ENCODE data around the gene PATL2. TPM values are rescaled to one million over a fixed set of nuclear protein-coding genes. Genes with fewer than 3 reads are reported as not detected.

PATL2 gene
- total and polyA plus RNA-seq, 2 donors (not counting 1 experiment from before 2014, with no cell fraction given): 0.40 to 1.3 TPM

GRCh38 chr15:44726568-44727484 lies 15.7 kb upstream of the PATL2 start:
- no peak overlapping the region for H3K4me3 ChIP-seq (replicated peaks in 1 of 4; ENCODE audit: control extremely low read depth in 1 of 4, insufficient read depth in 1 of 4, low read depth in 3 of 4, low read length in 4 of 4)
- H3K79me2 ChIP-seq (ENCODE audit: control insufficient read depth, insufficient read depth, low read length): peaks cover 12% of the 10 kb centered on the region
- peak overlapping the region; percentile 61 for H2AFZ ChIP-seq (ENCODE audit: low read length)

GRCh38 chr15:44726136-44726535 lies 15.0 kb upstream of the PATL2 start:
- no peak overlapping the region for H3K4me3 ChIP-seq (replicated peaks in 1 of 4; ENCODE audit: control extremely low read depth in 1 of 4, insufficient read depth in 1 of 4, low read depth in 3 of 4, low read length in 4 of 4)
- peaks cover 12% of the 10 kb centered on the region for H3K79me2 ChIP-seq (ENCODE audit: control insufficient read depth, insufficient read depth, low read length)
- no peaks in the 10 kb centered on the region for H3K36me3 ChIP-seq (ENCODE audit: control insufficient read depth, insufficient read depth, low read length)
- no peaks in the 10 kb centered on the region for H3K9me3 ChIP-seq (ENCODE audit: control insufficient read depth, insufficient read depth, low read depth, low read length)
- H3K27ac ChIP-seq (ENCODE audit: insufficient read depth, low read length): peak overlapping the region; percentile 83
- peak overlapping the region; percentile 48 for H3K9ac ChIP-seq (ENCODE audit: insufficient read depth, low read length)
- no peak for TF ChIP-seq EZH2 (IDR thresholded peaks at IDR 0.05; ENCODE audit: low read length, missing control alignments)
- TF ChIP-seq, protein P1, sequence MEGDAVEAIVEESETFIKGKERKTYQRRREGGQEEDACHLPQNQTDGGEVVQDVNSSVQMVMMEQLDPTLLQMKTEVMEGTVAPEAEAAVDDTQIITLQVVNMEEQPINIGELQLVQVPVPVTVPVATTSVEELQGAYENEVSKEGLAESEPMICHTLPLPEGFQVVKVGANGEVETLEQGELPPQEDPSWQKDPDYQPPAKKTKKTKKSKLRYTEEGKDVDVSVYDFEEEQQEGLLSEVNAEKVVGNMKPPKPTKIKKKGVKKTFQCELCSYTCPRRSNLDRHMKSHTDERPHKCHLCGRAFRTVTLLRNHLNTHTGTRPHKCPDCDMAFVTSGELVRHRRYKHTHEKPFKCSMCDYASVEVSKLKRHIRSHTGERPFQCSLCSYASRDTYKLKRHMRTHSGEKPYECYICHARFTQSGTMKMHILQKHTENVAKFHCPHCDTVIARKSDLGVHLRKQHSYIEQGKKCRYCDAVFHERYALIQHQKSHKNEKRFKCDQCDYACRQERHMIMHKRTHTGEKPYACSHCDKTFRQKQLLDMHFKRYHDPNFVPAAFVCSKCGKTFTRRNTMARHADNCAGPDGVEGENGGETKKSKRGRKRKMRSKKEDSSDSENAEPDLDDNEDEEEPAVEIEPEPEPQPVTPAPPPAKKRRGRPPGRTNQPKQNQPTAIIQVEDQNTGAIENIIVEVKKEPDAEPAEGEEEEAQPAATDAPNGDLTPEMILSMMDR (conservative IDR thresholded peaks at IDR 0.05 in 1 of 2, IDR thresholded peaks at IDR 0.05 in 1 of 2; ENCODE audit: low read depth in 1 of 2, low read length in 2 of 2): no peak
- peaks cover 10% of the 10 kb centered on the region for H3K4me1 ChIP-seq (ENCODE audit: control insufficient read depth, extremely low read depth, insufficient read depth, low read length)
- no peaks in the 10 kb centered on the region for H3K27me3 ChIP-seq (ENCODE audit: control insufficient read depth, insufficient read depth, low read length)
- H3K4me2 ChIP-seq (ENCODE audit: extremely low read depth, insufficient read depth, low read length): peak overlapping the region; percentile 68
- peak in 1 of 2 donors; percentile 23 for DNase-seq (ENCODE audit: low read depth in 2 of 2)
- H2AFZ ChIP-seq (ENCODE audit: low read length): peak overlapping the region; percentile 61
- H4K20me1 ChIP-seq (ENCODE audit: control insufficient read depth, extremely low read depth, insufficient read depth, low read length): no peaks in the 10 kb centered on the region

More at GRCh38 chr15:44726568-44727484, 15.7 kb upstream of the PATL2 start:
- no peak for TF ChIP-seq EZH2 (IDR thresholded peaks at IDR 0.05; ENCODE audit: low read length, missing control alignments)
- TF ChIP-seq, protein P1 (conservative IDR thresholded peaks at IDR 0.05 in 1 of 2, IDR thresholded peaks at IDR 0.05 in 1 of 2; ENCODE audit: low read depth in 1 of 2, low read length in 2 of 2): peak in 1 of 2 donors; percentile 21
- Histone ChIP-seq H3K27me3 (ENCODE audit: control insufficient read depth, insufficient read depth, low read length) (no peaks in the 10 kb centered on the region), H4K20me1 (ENCODE audit: control insufficient read depth, extremely low read depth, insufficient read depth, low read length) (no peaks in the 10 kb centered on the region), H3K36me3 (ENCODE audit: control insufficient read depth, insufficient read depth, low read length) (no peaks in the 10 kb centered on the region), H3K4me2 (ENCODE audit: extremely low read depth, insufficient read depth, low read length) (peak overlapping the region; percentile 68), H3K9me3 (ENCODE audit: control insufficient read depth, insufficient read depth, low read depth, low read length) (no peaks in the 10 kb centered on the region), H3K9ac (ENCODE audit: insufficient read depth, low read length) (peak overlapping the region; percentile 48), H3K27ac (ENCODE audit: insufficient read depth, low read length) (peak overlapping the region; percentile 83), H3K4me1 (ENCODE audit: control insufficient read depth, extremely low read depth, insufficient read depth, low read length) (peaks cover 10% of the 10 kb centered on the region)
- peak; percentile 93 for DNase-seq (ENCODE audit: low read depth in 2 of 2)

DNA sequence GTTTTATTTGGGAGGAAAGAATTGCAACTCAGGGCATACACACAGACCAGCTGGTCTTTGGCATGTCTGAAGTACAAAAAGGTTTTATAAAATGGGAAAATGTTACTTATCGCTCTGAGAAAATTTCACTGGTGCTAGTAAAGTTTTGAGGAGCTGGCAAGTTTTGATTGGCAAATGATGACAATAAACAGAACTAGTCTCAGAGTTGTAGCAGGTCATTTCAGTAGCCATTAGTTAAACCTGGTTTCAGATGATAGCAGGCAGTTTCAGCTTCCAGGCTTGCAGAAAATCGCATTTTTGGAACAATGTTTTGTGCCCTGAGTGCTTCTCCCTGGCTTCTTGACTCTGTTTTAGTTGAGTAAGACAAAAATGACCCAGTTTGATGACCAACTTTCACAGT lies 10.9 kb upstream of the PATL2 start:
- H3K4me1 ChIP-seq (ENCODE audit: control insufficient read depth, extremely low read depth, insufficient read depth, low read length): peaks cover 10% of the 10 kb centered on the region
- no peak overlapping the region for H3K4me3 ChIP-seq (replicated peaks in 1 of 4; ENCODE audit: control extremely low read depth in 1 of 4, insufficient read depth in 1 of 4, low read depth in 3 of 4, low read length in 4 of 4)
- DNase-seq (ENCODE audit: low read depth in 2 of 2): no peak
- no peaks in the 10 kb centered on the region for H3K27me3 ChIP-seq (ENCODE audit: control insufficient read depth, insufficient read depth, low read length)
- TF ChIP-seq EZH2 (IDR thresholded peaks at IDR 0.05; ENCODE audit: low read length, missing control alignments): no peak
- TF ChIP-seq, protein P1 (conservative IDR thresholded peaks at IDR 0.05 in 1 of 2, IDR thresholded peaks at IDR 0.05 in 1 of 2; ENCODE audit: low read depth in 1 of 2, low read length in 2 of 2): no peak
- H3K79me2 ChIP-seq (ENCODE audit: control insufficient read depth, insufficient read depth, low read length): no peaks in the 10 kb centered on the region
- no peaks in the 10 kb centered on the region for H3K9me3 ChIP-seq (ENCODE audit: control insufficient read depth, insufficient read depth, low read depth, low read length)
- H3K9ac ChIP-seq (ENCODE audit: insufficient read depth, low read length): no peak overlapping the region
- H2AFZ ChIP-seq (ENCODE audit: low read length): no peak overlapping the region
- no peak overlapping the region for H3K4me2 ChIP-seq (ENCODE audit: extremely low read depth, insufficient read depth, low read length)
- peaks cover 7% of the 10 kb centered on the region for H3K36me3 ChIP-seq (ENCODE audit: control insufficient read depth, insufficient read depth, low read length)
- H3K27ac ChIP-seq (ENCODE audit: insufficient read depth, low read length): no peak overlapping the region
- no peaks in the 10 kb centered on the region for H4K20me1 ChIP-seq (ENCODE audit: control insufficient read depth, extremely low read depth, insufficient read depth, low read length)

All from fibroblast of lung (primary cell).